Activated CD8-positive, alpha-beta T cell treated with anti-CD3 and anti-CD28 coated beads, Interleukin-2, amount 10 ng/mL, durations not matched to agents 7 days and 5 days (primary cell): ENCODE results near the gene SAMD10. TPM values are rescaled to one million over a fixed set of nuclear protein-coding genes. Genes with fewer than 3 reads are reported as not detected.
"Not testable (repeated sequence)": the region's sequence is repeated elsewhere in the genome, so short reads cannot be mapped to it uniquely, and the experiment has no call there.

Experiments used
- ATAC-seq: fragments of 150-1000 bp; cut with Tn5 transposase; one replicate; pipeline ENCODE4 v1.10.0; 2021; ENCODE audit warnings: moderate library complexity
- CTCF ChIA-PET: fragments of 350-600 bp; sonication (Branson Sonifier 250); formaldehyde crosslinking; loops from one replicate; lab custom pipeline; 2021; ENCODE audit warnings: antibody characterized with exemption; lab: Charles Lee
- POLR2A ChIA-PET: fragments of 350-600 bp; sonication (Branson Sonifier 250); formaldehyde crosslinking; loops from one replicate; lab custom pipeline; 2021; ENCODE audit warnings: antibody characterized with exemption; lab: Charles Lee
- DNase-seq: peaks from one replicate; pipeline ENCODE4 v3.0.0-alpha.2; 2020
- H3K27ac Mint-ChIP-seq: one replicate; pipeline ENCODE4 v1.8.0; 2021; ENCODE audit warnings: mild to moderate bottlenecking, mixed read lengths
- H3K27me3 Mint-ChIP-seq: one replicate; pipeline ENCODE4 v1.8.0; 2021; ENCODE audit warnings: low read depth, mixed read lengths
- H3K36me3 Mint-ChIP-seq: one replicate; pipeline ENCODE4 v1.8.0; 2021; ENCODE audit warnings: low read depth, mixed read lengths
- H3K4me1 Mint-ChIP-seq: one replicate; pipeline ENCODE4 v1.8.0; 2021; ENCODE audit warnings: low read depth, mixed read lengths
- H3K4me3 Mint-ChIP-seq: one replicate; pipeline ENCODE4 v1.8.0; 2021; ENCODE audit warnings: mild to moderate bottlenecking, mixed read lengths
- H3K9me3 Mint-ChIP-seq: one replicate; pipeline ENCODE4 v1.8.0; 2022; ENCODE audit warnings: mixed read lengths; ENCODE audit not compliant: insufficient read depth
- total RNA-seq, 2 experiments: library from RNA; stranded (reverse); gene quantifications; one replicate each; pipeline ENCODE4 v1.2.3, GENCODE V29; 2021

Gene SAMD10
- total RNA-seq, 2 experiments from 2014 or later: 12.0 to 12.5 TPM

DNA sequence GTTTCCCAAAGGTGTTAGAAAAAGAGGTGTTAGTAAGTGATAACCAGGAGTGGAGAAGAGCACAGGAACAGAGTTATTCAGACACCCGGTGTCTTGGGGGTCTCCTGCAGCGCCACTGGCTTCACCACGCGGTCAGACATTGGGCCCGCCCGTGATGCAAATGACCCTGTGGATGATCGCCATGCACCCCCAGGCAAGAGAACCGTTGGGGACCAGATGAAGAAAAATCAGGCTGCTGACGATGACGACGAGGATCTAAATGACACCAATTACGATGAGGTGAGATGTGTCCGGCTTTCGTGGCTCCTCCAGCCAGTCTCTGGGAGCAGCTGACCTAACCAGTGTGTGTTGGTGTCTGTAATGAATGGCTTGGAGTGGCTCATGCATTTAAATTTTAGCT is 3.5 kb upstream of the SAMD10 start:
- Mint-ChIP-seq H3K36me3 (peaks cover 35% of the 10 kb centered on the region), H3K4me1 (peaks cover 42% of the 10 kb centered on the region), H3K27ac (peak overlapping the region; percentile 55), H3K9me3 (no peaks in the 10 kb centered on the region), H3K27me3 (no peaks in the 10 kb centered on the region), H3K4me3 (peak overlapping the region; percentile 87)
- ChIA-PET POLR2A (interaction anchor here (0.7 to 4.0 kb wide), 2 partner anchors 56 to 365 kb away, joined by 3 to 77 read pairs; partner anchors contain the start of gene C20orf204), CTCF (interaction anchor here (1.0 to 4.4 kb wide), 4 partner anchors 10 to 86 kb away, joined by 3 to 197 read pairs (median 4); partner anchors contain the start of gene C20orf204)
- DNase-seq (no peak), ATAC-seq (no peak)

DNA sequence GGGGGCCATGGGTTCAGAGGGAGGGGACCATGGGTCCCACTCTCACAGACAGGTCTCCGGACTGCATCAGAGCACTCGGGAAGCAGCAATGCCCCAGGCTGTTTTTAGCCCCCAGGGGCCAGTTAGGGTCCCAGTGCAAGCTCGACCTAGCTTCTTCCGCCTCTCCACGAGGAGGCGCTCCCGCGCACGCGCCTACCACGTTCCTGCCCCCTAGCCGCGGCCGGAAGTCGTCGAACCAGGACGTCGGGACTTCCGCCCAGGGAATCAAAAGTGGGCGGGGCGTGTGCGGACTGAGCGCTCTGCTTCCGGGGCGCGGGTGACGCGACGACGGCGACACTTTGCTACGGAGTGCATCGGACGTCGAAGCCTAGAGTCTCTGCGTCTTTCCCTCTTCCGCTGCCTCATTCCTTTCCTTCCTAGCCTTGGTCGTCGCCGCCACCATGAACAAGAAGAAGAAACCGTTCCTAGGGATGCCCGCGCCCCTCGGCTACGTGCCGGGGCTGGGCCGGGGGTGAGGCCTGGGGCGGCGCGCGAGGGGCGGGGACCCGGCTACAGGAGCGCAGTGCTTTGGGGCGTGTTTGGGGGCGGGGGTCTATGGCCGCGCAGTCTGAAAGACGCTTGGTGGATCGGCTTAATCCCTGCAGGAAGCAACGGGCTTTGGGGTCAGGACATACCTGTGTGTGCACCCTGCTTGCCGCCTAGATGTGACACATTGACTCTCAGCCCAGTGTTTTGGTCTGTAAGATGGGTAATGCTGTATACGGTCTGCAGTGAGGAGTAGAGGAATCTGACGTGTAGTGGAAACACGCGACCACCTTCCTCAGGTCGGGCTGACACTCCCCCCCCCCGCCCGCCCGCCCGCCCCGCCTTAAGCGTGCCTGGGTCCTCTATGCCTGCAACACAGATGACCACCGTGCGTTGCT is 1.6 kb upstream of the SAMD10 start, which contains the start of gene PRPF6:
Gene PRPF6 (plus strand): TSS at position 327 of the 923 bp plus-strand sequence. CDS start 114 bp downstream, at position 441.
- peaks cover 61% of the 10 kb centered on the region for H3K4me1 Mint-ChIP-seq
- no peaks in the 10 kb centered on the region for H3K9me3 Mint-ChIP-seq
- peak within 1 kb of the TSS; percentile 87 for H3K4me3 Mint-ChIP-seq
- H3K27me3 Mint-ChIP-seq: no peaks in the 10 kb centered on the region
- ChIA-PET POLR2A (interaction anchor here (0.6 to 4.0 kb wide), 9 partner anchors 8 to 243 kb away, joined by 3 to 77 read pairs (median 3); partner anchors contain the start of genes C20orf204, TPD52L2 and UCKL1), CTCF (interaction anchor here (0.7 to 4.4 kb wide), 28 partner anchors 12 to 276 kb away, joined by 3 to 197 read pairs (median 5); partner anchors contain the start of genes C20orf204, OPRL1, RGS19 and TCEA2)
- peak; percentile 70 for ATAC-seq
- DNase-seq: peak; percentile 98
- H3K36me3 Mint-ChIP-seq: peaks cover 39% of the 10 kb centered on the region
- H3K27ac Mint-ChIP-seq: peak within 1 kb of the TSS; percentile 95

DNA sequence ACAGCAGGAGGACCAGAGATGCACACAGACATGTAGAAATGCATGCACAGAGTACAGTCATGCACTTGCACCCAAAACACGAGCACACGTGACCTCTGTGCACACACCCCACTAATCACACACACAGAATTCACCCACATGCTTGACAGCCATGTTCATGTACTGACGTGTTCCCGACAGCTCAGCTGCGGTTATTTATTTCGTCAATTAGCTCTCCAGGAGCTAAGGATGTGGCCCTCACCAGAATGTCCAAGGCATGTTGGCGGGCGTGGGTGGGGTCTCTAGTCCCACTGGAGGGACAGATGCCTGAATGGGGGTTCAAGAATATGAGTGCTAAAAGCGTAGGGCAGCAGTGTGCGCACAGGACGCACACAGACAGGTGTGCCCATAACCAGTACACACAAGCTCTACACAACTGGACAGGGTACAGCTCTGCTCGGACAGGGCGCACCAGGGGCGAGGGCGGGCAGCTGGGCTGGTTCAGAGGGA is 919 bp upstream of the SAMD10 start:
- Mint-ChIP-seq H3K27me3 (no peaks in the 10 kb centered on the region), H3K4me1 (peaks cover 63% of the 10 kb centered on the region), H3K4me3 (peak overlapping the region; percentile 87), H3K36me3 (peaks cover 34% of the 10 kb centered on the region), H3K27ac (peak overlapping the region; percentile 95), H3K9me3 (no peaks in the 10 kb centered on the region)
- POLR2A ChIA-PET: interaction anchor here (0.6 to 4.0 kb wide), 9 partner anchors 12 to 251 kb away, joined by 3 to 77 read pairs (median 4); partner anchors contain the start of genes C20orf204, TPD52L2 and UCKL1
- ATAC-seq: peak; percentile 13
- CTCF ChIA-PET: interaction anchor here (0.7 to 4.4 kb wide), 29 partner anchors 12 to 276 kb away, joined by 3 to 197 read pairs (median 5); partner anchors contain the start of genes C20orf204, LKAAEAR1, OPRL1 and RGS19
- DNase-seq: peak; percentile 50

DNA sequence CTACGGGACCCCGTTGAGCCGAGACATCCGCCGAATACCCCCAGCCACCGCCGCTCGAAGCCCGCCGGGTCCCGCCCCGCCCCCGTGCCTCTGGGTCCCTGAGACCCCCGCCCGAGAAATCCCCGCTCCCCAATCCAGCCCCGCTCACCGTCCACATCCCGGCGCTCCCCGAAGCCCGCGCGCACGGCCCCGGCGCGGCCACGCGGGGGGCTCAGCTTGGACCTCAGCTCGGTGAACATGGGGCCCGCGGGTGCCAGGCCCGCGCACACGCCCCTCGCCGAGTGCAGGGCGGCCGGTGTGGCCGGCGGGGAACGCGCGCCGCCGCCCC is 249 bp downstream of the SAMD10 start:
- Mint-ChIP-seq H3K4me3 (peak overlapping the region; percentile 76), H3K27me3 (no peaks in the 10 kb centered on the region), H3K36me3 (peaks cover 31% of the 10 kb centered on the region), H3K27ac (peak overlapping the region; percentile 83), H3K4me1 (peaks cover 64% of the 10 kb centered on the region), H3K9me3 (no peaks in the 10 kb centered on the region)
- DNase-seq (no peak), ATAC-seq (no peak)
- POLR2A ChIA-PET: interaction anchor here (0.8 to 4.0 kb wide), 4 partner anchors 23 to 114 kb away, joined by 3 to 77 read pairs (median 6); partner anchors contain the start of genes C20orf204, TPD52L2 and UCKL1
- CTCF ChIA-PET: interaction anchor here (0.8 to 4.4 kb wide), 12 partner anchors 13 to 277 kb away, joined by 3 to 197 read pairs (median 4); partner anchors contain the start of genes ARFRP1, C20orf204, PCMTD2 and UCKL1

DNA sequence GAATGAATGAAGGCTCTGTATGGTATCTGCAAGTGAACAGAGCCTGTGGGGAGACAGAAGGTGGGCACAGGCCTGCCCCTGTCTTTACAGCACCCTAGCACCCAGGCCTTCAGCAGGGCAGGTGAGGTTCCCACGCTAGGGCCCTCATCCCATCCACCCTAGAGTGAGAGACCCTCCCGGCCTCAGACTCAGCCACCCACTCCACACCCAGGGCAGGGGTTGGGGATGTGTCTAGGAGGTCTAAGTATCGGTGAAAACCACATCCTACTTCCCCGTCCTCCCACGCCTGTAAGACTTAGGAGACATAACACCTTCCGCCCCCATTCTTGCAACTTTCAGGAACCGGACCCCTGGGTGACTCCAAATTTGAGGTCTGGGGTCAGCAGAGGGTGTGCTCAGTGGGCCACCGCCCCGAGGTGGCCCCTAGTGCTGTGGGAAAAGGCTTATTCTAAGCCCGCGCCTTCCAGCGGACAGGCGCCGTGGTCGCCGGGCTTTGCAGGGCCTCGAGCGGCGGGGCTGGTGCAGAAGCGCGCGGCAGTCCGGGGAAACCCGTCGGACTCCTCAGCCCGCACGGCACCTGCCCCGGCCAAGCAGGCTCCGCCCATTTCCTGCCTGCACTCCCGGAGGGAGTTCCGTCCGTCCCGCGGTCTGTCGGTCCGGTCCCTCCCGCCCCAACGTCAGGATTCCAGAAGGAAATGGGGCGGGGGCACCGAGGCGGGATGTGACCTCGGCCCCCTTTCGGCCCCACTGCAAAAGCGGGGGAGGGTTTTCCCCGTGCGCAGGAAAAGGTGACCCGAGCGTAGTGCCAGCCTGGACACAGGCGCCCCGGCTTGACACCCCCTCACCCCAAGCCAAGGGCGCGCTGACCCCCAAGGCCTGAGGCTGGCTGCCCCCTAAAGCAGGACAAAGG is 868 bp downstream of the SAMD10 start:
- ChIA-PET CTCF (interaction anchor here (0.8 to 4.4 kb wide), 15 partner anchors 14 to 337 kb away, joined by 3 to 197 read pairs (median 3); partner anchors contain the start of genes ARFRP1, C20orf204, UCKL1 and ZGPAT), POLR2A (interaction anchor here (0.8 to 4.0 kb wide), 6 partner anchors 32 to 114 kb away, joined by 3 to 77 read pairs (median 6); partner anchors contain the start of genes C20orf204 and TPD52L2)
- Mint-ChIP-seq H3K27ac (peak overlapping the region; percentile 83), H3K4me1 (peaks cover 69% of the 10 kb centered on the region), H3K9me3 (no peaks in the 10 kb centered on the region), H3K27me3 (no peaks in the 10 kb centered on the region), H3K36me3 (peaks cover 34% of the 10 kb centered on the region), H3K4me3 (peak overlapping the region; percentile 76)
- ATAC-seq: peak; percentile 8
- peak; percentile 73 for DNase-seq

DNA sequence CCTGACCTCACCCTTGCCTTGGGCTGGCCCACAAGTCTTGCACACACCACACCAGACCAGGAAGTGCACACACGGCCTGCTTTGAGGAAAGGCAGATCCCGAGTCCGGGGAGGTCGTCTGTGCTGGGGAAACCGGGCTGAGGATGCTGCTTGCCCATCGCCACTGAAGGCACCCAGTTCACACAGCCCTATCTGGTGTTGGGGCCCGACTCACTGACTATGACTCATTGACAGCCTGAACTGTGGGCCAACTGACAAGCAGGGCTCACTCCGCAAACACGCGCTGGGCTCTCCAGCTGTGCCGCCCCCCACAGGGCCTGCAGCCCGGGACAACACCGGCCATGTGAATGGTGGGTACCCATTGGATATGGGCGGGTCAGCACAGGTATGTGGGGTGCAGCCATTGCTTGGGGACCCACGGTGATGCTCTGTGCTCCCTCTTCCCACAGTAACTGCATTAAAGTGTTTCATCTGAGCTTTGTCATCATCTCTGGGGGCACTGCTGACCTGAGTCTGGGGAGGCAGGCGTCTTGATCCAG is 1.6 kb downstream of the SAMD10 start:
- DNase-seq: peak; percentile 77
- H3K4me3 Mint-ChIP-seq: peak overlapping the region; percentile 76
- CTCF ChIA-PET: interaction anchor here (0.7 to 1.7 kb wide), 9 partner anchors 9 to 336 kb away, joined by 3 to 20 read pairs (median 3); no protein-coding TSS in a partner anchor
- H3K27me3 Mint-ChIP-seq: no peaks in the 10 kb centered on the region
- ATAC-seq: peak; percentile 44
- peaks cover 28% of the 10 kb centered on the region for H3K36me3 Mint-ChIP-seq
- H3K4me1 Mint-ChIP-seq: peaks cover 66% of the 10 kb centered on the region
- POLR2A ChIA-PET: interaction anchor here (0.8 to 2.0 kb wide), 3 partner anchors 56 to 61 kb away, joined by 3 to 13 read pairs (median 4); no protein-coding TSS in a partner anchor
- H3K9me3 Mint-ChIP-seq: no peaks in the 10 kb centered on the region
- peak overlapping the region; percentile 83 for H3K27ac Mint-ChIP-seq

DNA sequence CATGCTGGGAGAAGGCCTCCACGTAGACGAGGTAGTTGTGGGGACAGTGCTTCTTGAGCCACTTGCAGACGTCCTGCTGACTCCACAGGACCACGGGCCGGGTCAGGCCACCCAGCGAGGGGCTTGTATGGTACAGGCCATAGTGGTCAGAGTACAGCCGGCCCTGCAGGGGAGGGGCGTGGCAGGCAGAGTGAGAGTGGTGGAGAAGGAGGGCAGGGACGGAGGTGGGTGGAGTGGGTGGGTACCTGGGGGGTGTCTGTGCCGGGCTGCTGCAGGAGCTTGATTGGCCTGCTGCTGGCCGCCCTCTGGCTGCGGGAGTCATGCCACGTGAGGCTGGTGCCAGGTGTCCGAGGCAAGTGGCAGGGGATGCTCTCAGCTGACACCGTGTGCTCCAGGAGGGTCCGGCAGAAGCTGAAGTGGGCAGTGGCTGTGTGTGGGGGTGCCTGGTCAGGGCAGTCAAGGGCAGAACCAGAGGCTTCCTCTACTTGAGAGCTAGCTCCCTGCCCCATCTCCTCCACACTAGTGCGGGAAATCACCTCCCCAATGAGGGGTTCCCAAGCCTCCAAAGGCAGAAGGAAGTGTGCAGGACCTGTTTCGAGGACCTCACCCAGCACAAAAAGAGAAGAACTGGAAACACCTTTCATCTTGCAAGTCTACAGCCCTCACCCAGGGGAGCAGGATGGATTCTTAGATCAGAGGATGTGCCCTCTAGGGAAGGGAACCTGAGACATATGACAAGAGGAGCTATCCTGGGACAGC is 2.3 kb downstream of the SAMD10 start:
- H3K27ac Mint-ChIP-seq: peak overlapping the region; percentile 83
- CTCF ChIA-PET: interaction anchor here (0.7 to 1.7 kb wide), 9 partner anchors 9 to 335 kb away, joined by 3 to 20 read pairs (median 3); no protein-coding TSS in a partner anchor
- POLR2A ChIA-PET: interaction anchor here (0.8 to 2.0 kb wide), 3 partner anchors 57 to 62 kb away, joined by 3 to 13 read pairs (median 4); no protein-coding TSS in a partner anchor
- H3K9me3 Mint-ChIP-seq: no peaks in the 10 kb centered on the region
- H3K4me1 Mint-ChIP-seq: peaks cover 61% of the 10 kb centered on the region
- no peak for DNase-seq
- no peaks in the 10 kb centered on the region for H3K27me3 Mint-ChIP-seq
- H3K4me3 Mint-ChIP-seq: peak overlapping the region; percentile 76
- no peak for ATAC-seq
- peaks cover 22% of the 10 kb centered on the region for H3K36me3 Mint-ChIP-seq

DNA sequence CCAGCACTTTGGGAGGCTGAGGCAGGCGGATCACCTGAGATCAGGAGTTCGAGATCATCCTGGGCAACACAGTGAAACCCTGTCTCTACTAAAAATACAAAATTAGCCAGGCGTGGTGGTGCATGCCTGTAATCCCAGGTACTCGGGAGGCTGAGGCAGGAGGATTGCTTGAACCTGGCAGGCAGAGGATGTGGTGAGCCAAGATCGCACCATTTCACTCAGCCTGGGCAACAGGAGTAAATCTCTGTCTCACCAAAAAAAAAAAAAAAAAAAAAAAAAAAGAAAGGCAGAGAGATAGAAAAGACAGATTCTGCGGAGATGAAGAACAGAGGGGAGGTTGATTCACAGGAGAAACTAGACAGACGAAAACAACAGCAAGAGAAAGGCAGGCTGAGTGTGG is 2.9 kb downstream of the SAMD10 start:
- peak overlapping the region; percentile 83 for H3K27ac Mint-ChIP-seq
- peaks cover 58% of the 10 kb centered on the region for H3K4me1 Mint-ChIP-seq
- not testable (repeated sequence) for H3K9me3 Mint-ChIP-seq, H3K27me3 Mint-ChIP-seq, ATAC-seq, DNase-seq
- peak overlapping the region; percentile 30 for H3K4me3 Mint-ChIP-seq
- CTCF ChIA-PET: interaction anchor here (1.7 to 3.7 kb wide), 2 partner anchors 62 kb away, joined by 17 to 20 read pairs; no protein-coding TSS in a partner anchor
- POLR2A ChIA-PET: interaction anchor here (2.0 kb wide), 1 partner anchor 62 kb away, joined by 13 read pairs; no protein-coding TSS in a partner anchor
- H3K36me3 Mint-ChIP-seq: peaks cover 20% of the 10 kb centered on the region

DNA sequence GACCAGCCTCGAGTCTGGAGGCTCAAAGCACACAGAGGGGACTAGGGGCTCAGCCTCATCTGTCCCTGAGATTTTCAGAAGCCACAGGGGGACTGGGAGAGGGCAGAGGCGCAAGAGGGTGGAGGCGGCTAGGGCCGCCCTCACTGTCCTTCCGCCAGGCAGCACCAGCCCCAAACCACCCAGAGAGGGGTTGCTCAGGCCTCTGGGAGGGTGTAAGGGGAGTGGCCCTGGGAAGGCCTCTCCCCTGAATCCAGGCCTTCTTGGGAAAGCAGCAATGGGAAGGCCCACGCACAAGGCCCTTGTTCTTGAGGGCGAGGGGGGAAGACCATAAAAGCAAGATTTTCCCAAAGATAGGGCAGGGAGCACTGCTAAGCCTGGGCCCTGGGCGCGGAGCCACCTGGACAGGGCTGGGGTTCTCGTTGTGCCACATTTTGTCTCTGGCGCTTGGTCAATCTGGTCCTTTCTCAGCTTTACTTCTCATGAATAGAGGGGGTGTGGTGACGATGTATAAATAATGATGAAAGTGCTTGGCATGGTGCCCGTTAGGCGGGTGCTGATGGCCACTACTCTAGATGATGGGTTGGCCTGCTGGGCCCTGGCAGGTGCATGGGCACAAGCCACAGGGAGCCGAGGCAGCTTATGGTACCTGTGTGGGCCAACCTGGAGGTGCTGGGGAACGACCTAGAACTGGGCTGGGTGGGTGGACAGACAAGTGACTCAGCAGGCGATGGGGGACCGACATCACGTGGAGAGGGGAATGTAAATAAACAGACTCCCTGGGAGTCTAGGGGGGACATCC is 4.8 kb downstream of the SAMD10 start:
- peaks cover 50% of the 10 kb centered on the region for H3K4me1 Mint-ChIP-seq
- ChIA-PET POLR2A (interaction anchor here (0.8 kb wide), 1 partner anchor 18 kb away, joined by 3 read pairs; the partner anchor contains the start of gene UCKL1), CTCF (interaction anchor here (0.6 to 3.7 kb wide), 19 partner anchors 12 to 454 kb away, joined by 3 to 17 read pairs (median 4); partner anchors contain the start of genes ARFRP1, C20orf204, PPDPF and PTK6)
- peaks cover 20% of the 10 kb centered on the region for H3K36me3 Mint-ChIP-seq
- ATAC-seq (no peak), DNase-seq (no peak)
- no peak overlapping the region for H3K27ac Mint-ChIP-seq
- H3K27me3 Mint-ChIP-seq: no peaks in the 10 kb centered on the region
- H3K9me3 Mint-ChIP-seq: no peaks in the 10 kb centered on the region
- no peak overlapping the region for H3K4me3 Mint-ChIP-seq
